CD14-positive monocyte (primary cell): Measurements from ENCODE around the gene VPS72. TPM values are rescaled to one million over a fixed set of nuclear protein-coding genes. Genes with fewer than 3 reads are reported as not detected.
A peak's percentile ranks its signal among the peaks of the same experiment; 100 is the strongest.
"Not testable (repeated sequence)": the region's sequence is repeated elsewhere in the genome, so short reads cannot be mapped to it uniquely, and the experiment has no call there.

Experiments
- DNase-seq, 3 donors: peaks; one replicate each; pipeline ENCODE4 v3.0.0-alpha.2; 2011 to 2022
- H2AFZ ChIP-seq: 2 replicates; pipeline ENCODE4 v1.6.0; 2012; ENCODE audit warnings: mild to moderate bottlenecking, low read depth, low read length, inconsistent platforms; ENCODE audit not compliant: insufficient read depth, poor library complexity, severe bottlenecking
- H3K27ac ChIP-seq, 2 donors: 1 replicate in 1 of 2; 2 replicates in 1 of 2; pipeline ENCODE4 v1.5.1; 2012 to 2013; ENCODE audit warnings: low read length in 2 of 2, control low read depth in 1 of 2, inconsistent platforms in 1 of 2, low read depth in 1 of 2, mild to moderate bottlenecking in 1 of 2
- H3K27me3 ChIP-seq, 2 donors: one replicate each; pipeline versions ENCODE4 v1.6.0 to v1.6.1; 2011 to 2013; ENCODE audit warnings: low read length in 2 of 2; ENCODE audit not compliant: control insufficient read depth in 2 of 2, insufficient read depth in 2 of 2
- H3K36me3 ChIP-seq, 2 donors: replicated peaks in 1 of 2; 1 replicate in 1 of 2; 2 replicates in 1 of 2; pipeline versions ENCODE4 v1.5.1 to v1.6.1; 2012 to 2013; ENCODE audit warnings: low read length in 2 of 2, control low read depth in 1 of 2, inconsistent platforms in 1 of 2, mild to moderate bottlenecking in 1 of 2; ENCODE audit not compliant: insufficient read depth in 2 of 2, control insufficient read depth in 1 of 2
- H3K4me1 ChIP-seq, 2 donors: 1 replicate in 1 of 2; 2 replicates in 1 of 2; pipeline versions ENCODE4 v1.5.1 to v1.6.1; 2012 to 2013; ENCODE audit warnings: low read length in 2 of 2, control low read depth in 1 of 2, inconsistent platforms in 1 of 2, mild to moderate bottlenecking in 1 of 2, moderate library complexity in 1 of 2; ENCODE audit not compliant: insufficient read depth in 2 of 2, control insufficient read depth in 1 of 2
- H3K4me2 ChIP-seq: replicated peaks from 2 replicates; pipeline ENCODE3; 2012; ENCODE audit warnings: low read length, moderate library complexity, mild to moderate bottlenecking; ENCODE audit not compliant: poor library complexity, severe bottlenecking; ENCODE audit errors: extremely low read depth
- H3K4me3 ChIP-seq, 3 experiments: fragments of 200-600 bp in 1 of 3; sonication (generic) in 1 of 3; replicated peaks in 1 of 3; 1 replicate in 2 of 3; 2 replicates in 1 of 3; pipeline ENCODE4 v1.5.1; 2011 to 2013; ENCODE audit warnings: low read length in 3 of 3, mild to moderate bottlenecking in 3 of 3, control low read depth in 2 of 3, low read depth in 2 of 3, inconsistent platforms in 1 of 3, moderate library complexity in 1 of 3
- H3K79me2 ChIP-seq: 2 replicates; pipeline ENCODE4 v1.6.0; 2012; ENCODE audit warnings: mild to moderate bottlenecking, control low read depth, inconsistent platforms, low read length, moderate library complexity; ENCODE audit not compliant: insufficient read depth
- H3K9ac ChIP-seq: 2 replicates; pipeline ENCODE4 v1.6.0; 2017; ENCODE audit warnings: low read length, mild to moderate bottlenecking; ENCODE audit not compliant: insufficient read depth, poor library complexity, severe bottlenecking
- H3K9me3 ChIP-seq, 2 donors: replicated peaks in 1 of 2; 1 replicate in 1 of 2; 2 replicates in 1 of 2; pipeline versions ENCODE4 v1.5.1 to v1.6.1; 2012 to 2013; ENCODE audit warnings: low read length in 2 of 2, control low read depth in 1 of 2; ENCODE audit not compliant: control insufficient read depth in 1 of 2, insufficient read depth in 1 of 2
- H4K20me1 ChIP-seq: 2 replicates; pipeline ENCODE4 v1.6.0; 2012; ENCODE audit warnings: mild to moderate bottlenecking, low read length, control low read depth, moderate library complexity; ENCODE audit not compliant: insufficient read depth
- H3K27ac Mint-ChIP-seq, 7 donors: one replicate each; pipeline ENCODE4 v1.8.0; 2020; ENCODE audit warnings: mild to moderate bottlenecking in 7 of 7, mixed read lengths in 7 of 7, moderate library complexity in 6 of 7, inconsistent platforms in 2 of 7
- H3K27me3 Mint-ChIP-seq, 3 donors: one replicate each; pipeline ENCODE4 v1.8.0; 2021 to 2022; ENCODE audit warnings: low read depth in 3 of 3, mild to moderate bottlenecking in 3 of 3, mixed read lengths in 3 of 3, moderate library complexity in 3 of 3, inconsistent platforms in 1 of 3
- H3K36me3 Mint-ChIP-seq, 2 donors: one replicate each; pipeline ENCODE4 v1.8.0; 2020; ENCODE audit warnings: mixed read lengths in 2 of 2, inconsistent platforms in 1 of 2, mild to moderate bottlenecking in 1 of 2
- H3K4me1 Mint-ChIP-seq: one replicate; pipeline ENCODE4 v1.8.0; 2020; ENCODE audit warnings: mild to moderate bottlenecking, mixed read lengths
- H3K4me3 Mint-ChIP-seq, 2 donors: one replicate each; pipeline ENCODE4 v1.8.0; 2020; ENCODE audit warnings: mild to moderate bottlenecking in 2 of 2, mixed read lengths in 2 of 2, moderate library complexity in 1 of 2
- H3K9me3 Mint-ChIP-seq, 7 donors: one replicate each; pipeline ENCODE4 v1.8.0; 2020 to 2022; ENCODE audit warnings: mixed read lengths in 7 of 7, mild to moderate bottlenecking in 6 of 7, moderate library complexity in 6 of 7, inconsistent platforms in 2 of 7
- CTCF ChIP-seq: fragments of 200-600 bp; IDR thresholded peaks from one replicate; pipeline ENCODE4 v1.8.0; 2022; ENCODE audit warnings: antibody characterized with exemption, mild to moderate bottlenecking
- WGBS: methylation state at CpG from one replicate; pipeline ENCODE4 v1.1.5; 2013; ENCODE audit warnings: missing lambda C conversion rate; ENCODE audit not compliant: insufficient coverage; 5-methylcytosine and 5-hydroxymethylcytosine counted together
- intact Hi-C, 2 donors: fragments of 100-400 bp; cut with micrococcal nuclease; formaldehyde crosslinking; loops; one replicate each; pipeline versions ENCODE4 v1.15.0 to v1.15.1; 2023
- polyA plus RNA-seq, 3 donors: library from polyadenylated mRNA; depleted of rRNA in 1 of 3; unstranded in 2 of 3; stranded (reverse) in 1 of 3; fragments of 300-500 nt in 2 of 3; fragments of >200 nt in 1 of 3; fragmentation: Illumina TruSeq in 2 of 3; gene quantifications; 1 replicate in 2 of 3; 2 replicates in 1 of 3; pipeline ENCODE4 v1.2.3, GENCODE V29; 2012 to 2021

The VPS72 gene
- polyA plus RNA-seq, 3 donors = 30.4 to 43.3 (median 37.7) TPM

- H3K27ac ChIP-seq = peak overlapping the region in 1 of 2 donors; percentile 89
- peak overlapping the region; percentile 97 to 99 for H3K4me3 Mint-ChIP-seq
- H4K20me1 ChIP-seq = peaks cover 15% of the 10 kb centered on the region
- peak overlapping the region; percentile 26 to 90 (median 54) for H3K4me3 ChIP-seq
- H3K9ac ChIP-seq = peak overlapping the region; percentile 87
- H3K36me3 ChIP-seq = peaks cover 4 to 13% of the 10 kb centered on the region in 2 donors
- no peaks in the 10 kb centered on the region for H3K9me3 Mint-ChIP-seq
- peaks cover 0 to 2% of the 10 kb centered on the region in 2 donors for H3K27me3 ChIP-seq
- H3K9me3 ChIP-seq = no peaks in the 10 kb centered on the region
- 24% methylated on average over 4 of the region's 10 CpGs for WGBS
- TF ChIP-seq CTCF = no peak
- no peak for DNase-seq
- H3K36me3 Mint-ChIP-seq = peaks cover 7 to 8% of the 10 kb centered on the region in 2 donors
- peaks cover 25 to 37% of the 10 kb centered on the region in 2 donors for H3K4me1 ChIP-seq
- peaks cover 42% of the 10 kb centered on the region for H3K4me1 Mint-ChIP-seq
- peak overlapping the region; percentile 79 for H2AFZ ChIP-seq
- intact Hi-C loops = loop anchor here (2.0 to 10.0 kb wide), 3 partner anchors 54 to 207 kb away; partner anchors contain the start of gene PSMD4 (in 2 of the 2)
- H3K27ac Mint-ChIP-seq = peak overlapping the region; percentile 98 to 99 (median 99)
- H3K27me3 Mint-ChIP-seq = peaks cover 4 to 9% (median 5%) of the 10 kb centered on the region in 3 donors
- peak overlapping the region; percentile 94 for H3K4me2 ChIP-seq
- peaks cover 48% of the 10 kb centered on the region for H3K79me2 ChIP-seq
Observed at GRCh38 chr1:151197863-151198253, 7.9 kb upstream of the VPS72 start.

GRCh38 chr1:151196292-151196800, 6.3 kb upstream of the VPS72 start:
- TF ChIP-seq CTCF = peak; percentile 52
- no peak overlapping the region for H3K27ac ChIP-seq
- H3K4me3 Mint-ChIP-seq = peak overlapping the region; percentile 15 to 27
- H3K4me2 ChIP-seq = peak overlapping the region; percentile 54
- H3K36me3 Mint-ChIP-seq = no peaks in the 10 kb centered on the region
- peak; percentile 51 to 63 (median 62) for DNase-seq
- H3K9ac ChIP-seq = no peak overlapping the region
- peaks cover 33% of the 10 kb centered on the region for H3K4me1 Mint-ChIP-seq
- H3K4me1 ChIP-seq = peaks cover 19 to 27% of the 10 kb centered on the region in 2 donors
- H3K4me3 ChIP-seq = peak overlapping the region in 1 of 3 experiments; percentile 23
- peaks cover 0 to 2% of the 10 kb centered on the region in 2 donors for H3K27me3 ChIP-seq
- intact Hi-C loops = loop anchor here in 1 of 2 donors (5.0 to 10.0 kb wide), 2 partner anchors 56 to 208 kb away; partner anchors contain the start of gene PSMD4
- H3K9me3 Mint-ChIP-seq = no peaks in the 10 kb centered on the region
- H4K20me1 ChIP-seq = no peaks in the 10 kb centered on the region
- H3K36me3 ChIP-seq = no peaks in the 10 kb centered on the region
- WGBS = 100% methylated on average over 2 of the region's 14 CpGs
- no peaks in the 10 kb centered on the region for H3K9me3 ChIP-seq
- peaks cover 7 to 12% (median 9%) of the 10 kb centered on the region in 3 donors for H3K27me3 Mint-ChIP-seq
- no peak overlapping the region for H2AFZ ChIP-seq
- peaks cover 32% of the 10 kb centered on the region for H3K79me2 ChIP-seq
- H3K27ac Mint-ChIP-seq = peak overlapping the region in 1 of 7 donors; percentile 18

GRCh38 chr1:151194894-151195594, 5.0 kb upstream of the VPS72 start:
- H3K9ac ChIP-seq, H3K9me3 Mint-ChIP-seq, H2AFZ ChIP-seq: not testable (repeated sequence)

More at GRCh38 chr1:151194894-151195594, 5.0 kb upstream of the VPS72 start:
- peak in 1 of 3 donors; percentile 20 for DNase-seq
- H3K79me2 ChIP-seq = peaks cover 20% of the 10 kb centered on the region
- H4K20me1 ChIP-seq, H3K27ac ChIP-seq, H3K36me3 Mint-ChIP-seq, H3K27ac Mint-ChIP-seq, H3K4me2 ChIP-seq, H3K27me3 ChIP-seq, H3K9me3 ChIP-seq, H3K4me3 ChIP-seq, H3K4me3 Mint-ChIP-seq, H3K36me3 ChIP-seq: not testable (repeated sequence)
- Mint-ChIP-seq H3K4me1 (peaks cover 30% of the 10 kb centered on the region), H3K27me3 (peaks cover 7 to 12% (median 9%) of the 10 kb centered on the region in 3 donors)
- 80% methylated on average over 5 of the region's 17 CpGs for WGBS
- intact Hi-C loops = loop anchor here in 1 of 2 donors (5.0 to 10.0 kb wide), 2 partner anchors 57 to 210 kb away; partner anchors contain the start of gene PSMD4
- H3K4me1 ChIP-seq = peaks cover 22 to 27% of the 10 kb centered on the region in 2 donors
